HG02870 (cell line): Measurements from ENCODE around the gene CFAP99.
A peak's percentile ranks its signal among the peaks of the same experiment; 100 is the strongest.
"Not testable (repeated sequence)": the region's sequence is repeated elsewhere in the genome, so short reads cannot be mapped to it uniquely, and the experiment has no call there.

Source experiments
- ATAC-seq: cut with Tn5 transposase; IDR thresholded peaks from one replicate; pipeline ENCODE4 v1.9.1; 2021; ENCODE audit warnings: mild to moderate bottlenecking, moderate library complexity; ENCODE audit not compliant: unreplicated experiment

Gene CFAP99

DNA sequence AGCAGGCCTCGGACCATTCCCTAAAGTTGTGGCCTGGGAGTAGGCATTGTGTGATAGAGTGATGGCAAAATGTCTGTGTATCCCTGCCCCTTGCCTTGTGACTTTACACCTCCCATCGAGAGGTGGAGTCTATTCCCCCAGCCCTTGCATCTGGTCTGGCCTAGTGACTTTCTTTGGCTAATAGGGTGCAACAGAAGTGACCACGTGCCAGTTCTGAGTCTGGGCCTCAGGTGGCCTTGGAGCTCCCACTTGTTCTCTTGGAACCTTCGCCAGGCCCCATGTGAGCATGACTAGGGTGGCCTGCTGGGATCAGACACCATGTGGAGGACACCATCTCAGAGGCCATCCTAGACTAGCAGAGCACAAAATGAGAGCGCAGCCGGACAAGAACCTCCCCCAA is 46.3 kb downstream of the CFAP99 start:
- ATAC-seq, result no peak

DNA sequence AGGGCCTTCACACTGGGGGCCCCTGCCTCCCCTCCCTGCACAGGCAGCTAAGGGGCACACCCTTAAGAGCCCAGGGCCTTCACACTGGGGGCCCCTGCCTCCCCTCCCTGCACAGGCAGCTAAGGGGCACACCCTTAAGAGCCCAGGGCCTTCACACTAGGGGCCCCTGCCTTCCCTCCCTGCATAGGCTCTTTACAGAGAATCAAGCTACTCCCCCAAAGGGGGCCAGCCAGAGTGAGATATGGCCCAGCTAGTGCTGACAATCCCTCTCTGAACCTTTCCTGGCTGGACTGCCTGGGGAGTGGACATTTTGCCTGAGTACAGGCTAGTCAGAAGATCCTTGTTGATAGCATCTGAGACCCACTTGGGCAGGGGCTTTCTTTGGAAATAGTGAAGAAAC is 46.8 kb downstream of the CFAP99 start:
- ATAC-seq, result not testable (repeated sequence)

DNA sequence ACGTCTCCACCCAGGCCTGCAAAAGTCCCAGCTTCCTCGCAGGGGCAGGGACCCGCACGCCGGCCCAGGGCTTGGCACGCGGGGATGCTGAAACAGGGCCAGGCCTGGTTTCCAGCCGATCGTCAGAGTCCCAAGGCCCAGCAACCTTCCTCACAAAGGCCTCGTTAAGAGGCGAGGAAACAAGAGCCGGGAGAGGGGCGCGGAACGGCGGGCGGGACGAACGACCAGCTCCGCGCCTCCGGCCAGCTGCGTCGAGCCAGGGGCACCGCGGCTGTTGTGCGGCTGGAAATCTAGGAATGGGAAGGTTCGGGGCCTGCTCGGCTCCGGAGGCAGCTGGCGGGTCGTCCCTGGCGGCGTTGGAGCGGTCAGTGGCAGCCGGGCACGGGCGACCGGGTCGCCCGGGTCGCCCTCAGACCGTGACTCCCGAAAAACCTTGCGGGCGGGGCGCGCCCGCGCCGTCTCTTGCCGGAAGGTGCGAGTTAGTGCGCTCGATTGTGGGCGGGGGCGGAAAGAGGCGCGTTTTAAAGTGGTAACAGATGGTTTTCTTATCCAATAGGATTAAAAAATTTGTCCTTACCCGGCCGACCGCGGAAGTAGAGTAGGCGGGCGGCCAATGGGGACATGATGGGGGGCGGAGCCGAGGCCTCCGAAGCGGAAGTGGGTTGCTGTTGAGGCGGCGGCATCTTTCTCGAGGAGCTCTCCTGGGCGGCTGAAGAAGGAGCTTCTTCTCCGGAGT is 49.9 kb downstream of the CFAP99 start, which contains the start of gene RNF4:
RNF4 (plus strand) TSS at position 651 of the 736 bp plus-strand sequence. CDS start 21,388 bp downstream, outside the sequence.
- peak; percentile 79 for ATAC-seq

DNA sequence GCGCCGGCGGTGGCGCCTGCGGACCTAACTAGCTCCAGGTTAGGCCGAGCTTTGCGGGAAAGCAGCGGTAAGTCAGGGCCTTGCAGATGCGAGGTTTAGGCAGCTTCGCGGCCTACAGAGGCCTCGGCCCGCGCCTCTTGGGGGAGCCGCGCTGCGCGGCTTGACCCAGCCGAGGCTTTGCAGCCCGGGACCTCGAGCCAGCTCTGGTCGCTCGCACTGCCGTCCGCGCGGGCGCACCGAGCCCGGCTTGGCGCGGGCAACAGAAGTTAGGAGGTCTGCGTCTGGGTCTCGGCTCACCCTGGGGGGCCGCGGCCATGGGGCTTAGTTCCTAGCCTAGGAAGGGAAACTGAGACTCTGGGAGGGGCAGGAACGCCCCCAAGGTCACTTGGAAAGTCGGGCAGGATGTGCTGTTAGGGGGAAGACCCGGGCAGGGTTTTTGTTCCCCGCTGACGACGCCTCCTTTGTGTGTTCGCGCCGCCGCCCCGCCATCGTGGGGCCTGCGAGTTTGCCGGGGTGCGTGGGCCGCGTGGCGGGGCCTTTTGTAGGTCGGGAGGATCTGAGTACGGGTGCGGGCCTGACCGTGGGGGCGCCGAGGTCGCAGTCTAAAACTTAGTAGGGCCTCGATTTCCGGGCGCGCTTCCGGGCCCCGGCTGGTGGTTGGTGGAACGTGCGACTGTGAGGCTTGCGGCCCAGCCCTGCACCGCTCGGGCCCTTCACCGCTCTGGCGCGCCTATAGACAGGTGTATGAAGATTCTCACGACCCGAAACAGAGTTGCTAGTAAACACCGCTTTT is 50.6 kb downstream of the CFAP99 start:
- peak; percentile 43 for ATAC-seq

DNA sequence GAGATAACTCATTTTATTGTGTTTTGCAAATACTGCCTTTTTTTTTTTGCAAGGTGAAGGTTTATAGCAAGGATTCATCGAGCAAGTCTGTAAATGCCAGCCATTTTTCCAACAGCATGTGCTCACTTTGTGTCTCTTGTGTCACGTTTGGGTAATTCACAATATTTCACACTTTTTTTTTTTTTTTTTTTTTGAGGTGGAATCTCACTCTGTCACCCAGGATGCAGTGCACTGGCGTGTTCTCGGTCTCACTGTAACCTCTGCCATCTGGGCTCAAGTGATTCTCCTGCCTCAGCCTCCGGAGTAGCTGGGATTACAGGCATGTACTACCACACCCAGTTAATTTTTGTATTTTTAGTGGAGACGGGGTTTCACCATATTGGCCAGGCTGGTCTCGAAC is 52.0 kb downstream of the CFAP99 start:
- ATAC-seq, result no peak

DNA sequence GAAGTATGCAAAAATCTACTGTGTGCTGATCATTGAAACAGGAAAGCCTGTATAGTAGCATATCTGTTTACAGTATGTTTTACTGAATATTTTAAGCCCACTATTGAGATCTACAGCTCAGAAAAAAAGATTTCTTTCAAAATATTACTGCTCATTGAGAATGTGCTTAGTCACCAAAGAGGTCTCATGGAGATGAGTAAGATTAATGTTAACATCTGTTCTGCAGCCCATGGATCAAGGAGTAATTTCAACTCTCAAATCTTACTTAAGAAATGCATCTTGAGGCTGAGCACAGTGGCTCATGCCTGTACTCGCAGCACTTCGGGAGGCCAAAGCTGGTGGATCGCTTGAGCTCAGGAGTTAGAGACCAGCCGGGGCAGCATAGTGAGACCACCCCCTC is 53.4 kb downstream of the CFAP99 start:
- no peak for ATAC-seq

DNA sequence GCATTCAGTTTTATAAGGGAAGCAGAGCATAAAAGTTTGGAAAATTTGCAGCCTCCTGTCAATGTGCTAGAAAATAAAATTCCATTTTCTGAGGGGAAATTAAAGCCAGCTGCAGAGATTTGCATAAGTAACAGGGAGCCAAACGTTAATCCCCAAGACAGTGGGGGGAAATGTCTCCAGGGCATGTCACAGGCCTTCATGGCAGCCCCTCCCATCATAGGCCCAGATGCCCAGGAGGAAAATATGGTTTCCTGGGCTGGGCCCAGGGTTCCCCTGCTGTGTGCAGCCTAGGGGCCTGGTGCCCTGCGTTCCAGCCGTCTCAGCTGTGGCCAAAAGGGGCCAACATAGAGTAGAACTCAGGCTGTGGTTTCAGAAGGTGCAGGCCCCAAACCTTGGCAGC is 59.5 kb downstream of the CFAP99 start:
- ATAC-seq, result no peak

DNA sequence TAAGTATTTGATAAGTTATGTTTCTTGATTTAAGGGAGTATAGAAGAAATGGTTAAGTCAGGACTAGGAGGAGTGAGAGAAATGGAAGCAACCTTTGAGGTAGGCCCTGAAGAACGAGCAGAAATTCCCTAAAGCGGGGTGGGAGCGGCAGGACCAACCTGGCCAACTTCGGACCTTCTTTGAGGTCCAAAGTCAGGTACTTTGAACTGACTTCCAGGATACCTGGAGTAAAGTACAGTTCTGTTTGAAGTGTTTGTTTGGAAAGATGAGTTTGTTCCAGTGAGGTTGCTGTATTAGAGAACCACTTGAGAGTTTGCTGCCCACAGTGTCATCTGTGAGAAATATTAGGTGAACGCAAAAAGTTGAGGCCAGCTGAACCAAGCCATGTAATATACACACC is 61.9 kb downstream of the CFAP99 start:
- ATAC-seq, result no peak

DNA sequence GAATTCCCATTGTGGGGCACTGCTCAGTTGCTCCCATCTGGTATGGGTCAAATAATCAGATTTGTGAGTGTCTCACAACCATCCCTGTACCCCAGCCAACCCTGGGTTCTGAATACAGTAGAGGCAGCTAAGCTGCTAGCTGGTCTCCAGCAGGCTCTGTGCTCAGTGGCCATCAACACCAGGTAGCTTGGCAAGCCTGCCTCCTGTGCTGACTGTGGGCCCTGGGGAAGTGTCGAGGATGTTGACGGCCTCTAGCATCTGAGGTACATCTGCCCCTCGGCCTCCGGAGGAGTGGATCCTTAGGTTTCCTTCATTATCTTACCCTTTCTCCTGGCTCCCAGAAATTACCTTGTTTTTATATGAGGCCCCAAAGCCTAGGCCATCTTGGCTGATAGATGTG is 63.4 kb downstream of the CFAP99 start:
- no peak for ATAC-seq

DNA sequence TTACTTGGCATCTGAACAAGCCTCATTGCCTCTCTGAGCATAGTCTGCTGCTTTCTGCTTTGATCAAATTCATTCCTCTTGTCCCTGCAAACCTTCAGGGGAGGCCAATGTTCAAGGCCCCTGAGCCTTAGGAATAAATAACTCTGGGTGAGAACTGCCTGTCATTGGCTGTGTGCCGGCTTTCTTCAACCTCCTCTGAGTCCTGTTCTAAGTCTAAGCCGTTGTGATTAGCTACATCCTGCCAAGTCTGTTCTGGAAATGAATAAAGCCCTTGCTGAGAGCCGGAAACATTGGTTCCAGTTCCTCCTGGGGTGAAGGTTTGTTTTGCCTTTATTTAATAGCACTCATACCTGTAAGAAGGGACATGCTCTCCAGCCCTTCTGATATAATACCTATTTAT is 63.9 kb downstream of the CFAP99 start:
- peak; percentile 45 for ATAC-seq

DNA sequence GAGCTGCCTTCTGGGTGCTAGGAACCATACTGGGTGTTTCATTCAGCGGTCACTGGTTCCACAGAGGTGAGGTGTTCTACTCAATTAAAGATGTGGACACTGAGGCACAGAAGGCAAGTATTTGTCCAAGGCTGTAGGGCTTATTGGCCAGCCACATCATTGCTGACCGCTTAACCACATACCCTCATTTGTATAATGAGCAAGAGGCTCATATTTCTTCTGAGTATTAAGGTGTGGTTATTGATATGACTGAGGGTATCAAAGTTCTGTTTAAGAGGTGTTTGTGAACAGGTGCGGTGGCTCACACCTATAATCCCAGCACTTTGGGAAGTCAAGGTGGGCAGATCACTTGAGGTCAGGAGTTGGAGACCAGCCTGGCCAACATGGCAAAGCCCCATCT is 64.5 kb downstream of the CFAP99 start:
- ATAC-seq, result no peak

DNA sequence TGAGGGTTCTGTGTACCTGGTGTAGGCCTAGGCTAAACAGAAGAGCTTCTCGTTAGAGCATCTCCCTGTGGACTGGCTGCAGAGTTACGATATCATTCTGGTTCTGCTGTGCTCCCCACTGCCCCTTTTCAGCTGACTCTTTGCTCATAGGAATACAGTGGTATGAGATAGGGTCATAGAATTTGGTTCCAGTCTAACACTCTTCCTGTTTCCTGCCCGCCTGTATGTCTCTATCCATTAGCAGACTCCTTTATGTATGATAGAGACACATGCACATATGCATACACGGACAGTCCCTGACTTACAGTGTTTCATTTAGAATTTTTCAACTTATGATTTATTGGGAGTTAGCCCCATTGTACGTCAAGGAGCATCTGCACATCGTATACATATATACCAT is 65.4 kb downstream of the CFAP99 start:
- ATAC-seq, result no peak

DNA sequence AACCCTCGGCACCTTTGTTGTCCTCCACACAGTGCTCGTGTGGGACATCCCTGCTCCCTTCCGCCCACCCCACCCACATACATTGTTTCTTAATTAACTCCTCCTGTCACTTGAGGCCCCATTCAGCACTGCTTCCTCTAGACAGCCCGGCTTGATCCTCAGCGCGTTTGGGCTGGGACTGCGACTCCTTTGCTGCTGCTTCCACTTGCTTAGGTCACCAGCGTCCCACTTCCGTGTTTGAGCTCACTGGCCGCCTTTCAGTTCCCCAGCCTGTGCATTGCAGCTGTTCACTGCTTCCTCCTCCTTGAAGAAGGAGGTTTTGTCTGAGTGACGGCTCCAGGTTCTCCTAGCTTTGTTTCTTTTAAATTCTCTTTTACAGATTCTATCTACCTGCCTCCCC is 66.2 kb downstream of the CFAP99 start:
- peak; percentile 61 for ATAC-seq

DNA sequence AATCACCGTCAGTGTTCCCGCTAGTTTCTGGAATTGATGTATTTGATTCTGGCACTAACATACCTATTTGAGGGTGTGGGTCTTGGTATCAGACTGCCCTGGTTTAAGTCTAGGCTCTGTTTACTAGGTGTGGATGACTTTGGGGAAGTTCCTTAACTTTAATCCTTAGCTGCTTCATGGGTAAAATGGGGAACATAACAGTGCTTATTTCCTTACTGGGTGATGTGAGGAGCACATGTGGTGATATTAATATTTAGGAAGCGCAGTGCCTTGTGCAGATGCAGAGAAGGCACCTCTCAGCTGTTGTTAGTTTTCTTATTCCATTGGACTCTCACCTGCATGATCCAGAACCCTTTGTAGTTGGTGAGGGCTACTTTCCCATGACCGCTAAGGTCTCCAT is 67.2 kb downstream of the CFAP99 start:
- ATAC-seq, result no peak

DNA sequence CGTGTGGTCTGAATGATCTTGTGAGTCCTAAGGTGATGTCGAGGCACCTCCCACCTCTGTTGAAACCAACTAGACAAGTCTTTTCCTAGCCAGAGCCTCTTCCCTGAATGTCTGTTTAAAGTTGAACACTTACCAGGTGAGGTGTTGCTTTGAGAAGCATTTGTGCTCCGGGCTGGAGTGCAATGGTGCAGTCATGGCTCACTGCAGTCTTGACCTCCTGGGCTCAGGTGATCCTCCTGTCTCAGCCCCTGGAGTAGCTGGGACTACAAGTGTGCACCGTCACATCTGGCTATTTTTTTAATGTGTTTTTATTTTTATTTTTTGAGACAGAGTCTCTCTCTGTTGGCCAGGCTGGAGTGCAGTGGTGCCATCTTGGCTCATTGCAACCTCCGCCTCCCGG is 68.2 kb downstream of the CFAP99 start:
- no peak for ATAC-seq

DNA sequence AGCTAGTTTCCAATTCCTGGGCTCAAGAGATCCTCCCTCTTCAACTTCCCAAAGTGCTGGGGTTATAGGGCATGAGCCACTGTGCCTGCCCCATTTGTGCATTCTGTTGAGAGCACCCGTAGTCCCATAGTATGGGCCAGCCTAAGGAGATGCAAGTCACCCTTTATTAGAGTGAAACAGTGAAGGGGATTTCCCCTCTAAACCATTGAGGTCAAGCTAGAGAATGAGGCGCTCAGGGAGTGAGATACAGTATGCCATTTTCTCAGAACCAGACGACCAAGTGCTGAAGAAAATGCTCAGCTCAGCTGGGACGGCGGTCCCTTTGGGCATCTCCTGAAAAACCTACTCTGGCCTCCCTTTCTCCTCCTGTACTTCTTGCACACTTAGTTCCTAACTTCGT is 68.9 kb downstream of the CFAP99 start:
- peak; percentile 69 for ATAC-seq

DNA sequence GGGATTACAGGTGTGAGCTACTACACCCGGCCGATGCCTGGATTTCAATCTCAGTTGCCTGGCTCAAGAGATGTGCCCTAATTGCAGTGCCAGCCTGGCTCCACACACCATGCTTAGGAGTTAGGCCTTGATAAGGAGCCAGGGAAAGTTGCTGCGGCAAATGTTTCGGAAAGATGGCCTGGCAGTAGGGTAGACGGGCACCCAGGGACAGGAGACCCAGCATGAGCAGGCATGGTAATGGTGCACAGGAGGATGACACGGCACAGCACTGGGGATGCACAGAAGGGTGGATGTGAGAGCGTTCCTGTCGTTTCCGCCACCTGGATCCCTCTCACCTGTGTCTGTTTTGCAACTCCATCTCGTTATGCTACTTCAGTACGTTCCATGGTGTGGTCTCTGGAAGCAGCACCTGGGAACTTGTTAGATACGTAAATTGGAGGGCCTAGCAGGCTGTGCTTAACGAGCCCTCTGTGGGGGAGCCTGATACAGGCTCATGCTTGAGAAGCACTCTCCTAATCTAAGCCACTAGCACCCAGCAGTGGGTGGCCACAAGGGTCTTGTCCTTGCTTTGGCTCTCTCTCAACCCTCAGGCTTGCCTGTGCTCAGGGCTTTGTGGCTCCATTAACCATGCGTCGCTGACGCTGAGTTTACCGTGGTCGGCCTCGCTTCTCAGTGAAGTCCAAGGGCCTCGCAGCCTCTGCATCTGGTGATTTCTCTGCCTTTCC is 70.5 kb downstream of the CFAP99 start:
- ATAC-seq, result no peak

DNA sequence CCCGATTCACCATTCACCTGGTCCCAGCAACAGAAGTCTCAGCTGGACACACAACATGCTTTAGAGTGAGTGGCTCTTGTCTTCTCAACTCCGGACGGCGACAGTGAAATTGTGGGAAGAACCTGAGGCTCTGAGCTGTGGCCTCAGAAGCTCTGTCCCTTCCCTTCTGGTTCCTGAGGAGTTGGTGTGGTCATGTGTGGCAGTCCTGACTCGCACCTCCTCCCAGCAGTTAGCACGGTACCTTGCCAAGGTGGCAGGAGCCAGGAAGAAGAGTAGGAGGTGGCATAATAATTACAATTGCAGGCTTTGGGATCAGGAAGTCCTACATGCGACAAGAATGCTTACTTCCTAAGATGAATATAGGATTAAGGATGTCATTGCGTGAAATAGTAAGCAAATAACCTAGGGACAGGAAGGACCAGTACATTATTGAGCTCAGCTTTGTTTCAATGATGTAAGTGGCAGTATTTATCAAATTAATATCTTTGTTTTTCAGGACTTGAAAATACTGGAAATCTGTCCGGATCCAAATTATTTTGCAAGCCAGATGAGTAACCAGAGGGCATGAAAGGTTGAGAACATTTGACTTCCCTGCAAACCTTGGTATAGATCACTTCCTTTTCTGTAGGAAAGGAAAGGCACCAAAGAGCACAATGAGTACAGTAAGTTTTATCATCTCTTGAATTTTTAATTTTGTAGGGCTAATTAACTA is 71.2 kb downstream of the CFAP99 start:
- no peak for ATAC-seq

DNA sequence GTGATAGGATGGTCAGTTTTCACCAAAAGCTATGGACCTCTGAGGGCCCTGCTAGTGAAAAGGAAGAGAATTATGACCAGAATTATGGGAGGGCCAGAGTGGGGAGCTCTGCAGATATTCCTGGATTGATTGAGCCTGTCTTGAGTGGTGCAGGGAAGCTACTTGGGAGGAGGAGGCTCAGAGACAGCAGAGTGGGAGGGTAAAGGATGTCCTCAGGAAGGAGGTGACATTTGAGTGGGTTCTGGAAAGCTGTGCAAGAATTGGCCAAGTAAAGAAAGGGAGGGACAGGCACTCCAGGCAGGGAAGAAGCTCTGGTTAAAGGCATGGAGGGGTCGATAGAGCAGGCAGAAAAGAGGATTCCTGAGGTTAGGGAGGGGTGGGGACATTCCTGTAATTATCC is 74.2 kb downstream of the CFAP99 start:
- ATAC-seq, result no peak

DNA sequence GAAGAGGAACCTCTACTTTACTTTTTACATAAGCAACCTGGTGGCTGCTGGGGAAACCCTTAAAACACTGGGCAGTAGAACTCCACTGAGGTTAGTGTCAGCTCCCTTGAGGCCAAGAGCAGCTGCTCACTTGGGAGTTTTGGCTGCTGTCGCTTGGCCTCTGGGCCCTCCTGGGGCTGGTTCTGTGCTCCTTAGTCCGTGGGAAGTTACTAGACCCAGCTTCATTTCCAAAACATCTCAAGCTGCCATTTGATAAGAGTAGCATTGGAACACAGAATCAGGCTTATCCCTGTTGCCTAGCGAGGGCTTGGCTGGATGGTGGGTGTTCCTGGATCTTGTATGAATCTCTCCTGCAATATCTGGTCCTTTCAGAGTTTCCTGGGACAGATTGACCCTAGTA is 76.2 kb downstream of the CFAP99 start:
- no peak for ATAC-seq

DNA sequence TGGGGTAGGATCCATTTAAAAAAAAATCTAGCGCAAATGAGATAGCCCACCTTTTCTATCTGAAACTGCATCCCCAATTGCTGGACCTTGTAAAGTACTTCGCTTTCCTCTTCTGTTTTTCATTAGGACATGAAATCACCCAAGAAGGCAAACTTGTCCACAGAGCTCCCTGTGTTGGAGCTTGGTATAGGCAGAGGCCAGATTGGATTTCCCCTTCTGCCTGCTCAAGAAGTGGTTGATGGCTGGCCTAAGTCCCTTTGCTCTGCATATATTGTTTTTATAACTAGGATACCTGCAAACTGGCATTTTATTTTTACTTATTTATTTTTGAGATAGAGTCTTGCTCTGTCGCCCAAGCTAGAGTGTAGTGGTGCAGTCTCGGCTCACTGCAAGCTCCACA is 78.6 kb downstream of the CFAP99 start:
- ATAC-seq, result no peak
